ENCODE results near the gene MINPP1.

The MINPP1 gene

DNA sequence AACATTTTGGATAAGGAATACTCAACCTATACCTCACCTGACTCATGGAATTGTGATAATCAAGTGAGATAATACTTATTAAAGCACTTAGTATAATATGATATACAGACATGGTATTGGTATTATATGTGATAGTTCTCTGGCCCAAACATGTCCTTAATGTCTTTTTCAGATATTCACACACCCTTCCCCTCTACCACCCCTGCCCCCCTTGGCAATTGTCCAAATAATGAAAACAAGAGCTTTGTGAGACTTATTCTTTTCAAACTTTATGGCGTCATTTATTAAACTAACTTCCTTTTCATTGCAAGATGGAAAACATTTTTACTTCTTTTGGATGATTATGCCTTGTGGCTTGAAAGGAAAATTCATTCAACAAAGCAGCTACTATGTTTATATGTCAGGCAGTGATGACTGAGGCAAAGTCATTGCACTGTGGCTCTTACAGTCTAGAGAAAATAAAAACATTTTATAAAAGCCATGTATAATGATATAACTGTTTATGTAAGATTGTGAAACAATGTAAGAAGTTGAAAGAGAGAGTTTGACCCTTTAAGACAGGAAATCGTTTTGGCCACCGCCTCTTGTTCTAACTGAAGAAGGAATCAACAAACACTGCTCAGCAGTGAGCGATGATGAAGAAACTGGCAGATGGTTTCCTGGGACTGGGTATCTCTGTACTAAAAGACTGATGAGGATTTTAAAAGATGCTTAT lies 27.4 kb downstream of the MINPP1 start:
- in situ Hi-C loops (cut with MboI; ENCODE audit: low pct_unique_long_range_greater_than_20kb, low sequenced_read_pairs, unreplicated experiment) = loop anchor here (10.0 kb wide), 1 partner anchor 203 kb away; no protein-coding TSS in a partner anchor
- TF ChIP-seq, protein P1, sequence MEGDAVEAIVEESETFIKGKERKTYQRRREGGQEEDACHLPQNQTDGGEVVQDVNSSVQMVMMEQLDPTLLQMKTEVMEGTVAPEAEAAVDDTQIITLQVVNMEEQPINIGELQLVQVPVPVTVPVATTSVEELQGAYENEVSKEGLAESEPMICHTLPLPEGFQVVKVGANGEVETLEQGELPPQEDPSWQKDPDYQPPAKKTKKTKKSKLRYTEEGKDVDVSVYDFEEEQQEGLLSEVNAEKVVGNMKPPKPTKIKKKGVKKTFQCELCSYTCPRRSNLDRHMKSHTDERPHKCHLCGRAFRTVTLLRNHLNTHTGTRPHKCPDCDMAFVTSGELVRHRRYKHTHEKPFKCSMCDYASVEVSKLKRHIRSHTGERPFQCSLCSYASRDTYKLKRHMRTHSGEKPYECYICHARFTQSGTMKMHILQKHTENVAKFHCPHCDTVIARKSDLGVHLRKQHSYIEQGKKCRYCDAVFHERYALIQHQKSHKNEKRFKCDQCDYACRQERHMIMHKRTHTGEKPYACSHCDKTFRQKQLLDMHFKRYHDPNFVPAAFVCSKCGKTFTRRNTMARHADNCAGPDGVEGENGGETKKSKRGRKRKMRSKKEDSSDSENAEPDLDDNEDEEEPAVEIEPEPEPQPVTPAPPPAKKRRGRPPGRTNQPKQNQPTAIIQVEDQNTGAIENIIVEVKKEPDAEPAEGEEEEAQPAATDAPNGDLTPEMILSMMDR (IDR thresholded peaks at IDR 0.05; ENCODE audit: extremely low read depth, insufficient read depth, missing control alignments) = no peak
- no peak for DNase-seq (ENCODE audit: low spot score)

DNA sequence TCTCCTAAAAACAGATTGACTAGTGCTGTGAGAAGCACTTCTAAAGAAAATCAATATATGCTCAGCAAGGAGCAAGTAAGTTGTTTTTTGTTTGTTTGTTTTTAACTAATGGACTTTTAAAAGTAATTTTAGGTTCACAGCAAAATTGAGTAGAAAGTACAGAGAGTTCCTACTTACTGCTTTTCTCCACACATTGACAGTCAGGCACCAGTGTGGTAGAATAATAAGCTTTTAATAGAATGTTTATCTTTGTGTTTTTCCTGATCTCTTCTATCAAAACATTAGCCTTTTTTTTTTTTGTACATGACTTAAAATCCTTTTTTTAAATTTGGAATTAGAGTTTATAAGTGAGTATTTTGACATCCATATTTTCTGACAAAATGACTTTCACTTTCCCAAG lies 28.0 kb downstream of the MINPP1 start:
- no peak for DNase-seq (ENCODE audit: low spot score)
- in situ Hi-C loops (cut with MboI; ENCODE audit: low pct_unique_long_range_greater_than_20kb, low sequenced_read_pairs, unreplicated experiment) = loop anchor here (10.0 kb wide), 1 partner anchor 202 kb away; no protein-coding TSS in a partner anchor
- TF ChIP-seq, protein P1 (IDR thresholded peaks at IDR 0.05; ENCODE audit: extremely low read depth, insufficient read depth, missing control alignments) = no peak

DNA sequence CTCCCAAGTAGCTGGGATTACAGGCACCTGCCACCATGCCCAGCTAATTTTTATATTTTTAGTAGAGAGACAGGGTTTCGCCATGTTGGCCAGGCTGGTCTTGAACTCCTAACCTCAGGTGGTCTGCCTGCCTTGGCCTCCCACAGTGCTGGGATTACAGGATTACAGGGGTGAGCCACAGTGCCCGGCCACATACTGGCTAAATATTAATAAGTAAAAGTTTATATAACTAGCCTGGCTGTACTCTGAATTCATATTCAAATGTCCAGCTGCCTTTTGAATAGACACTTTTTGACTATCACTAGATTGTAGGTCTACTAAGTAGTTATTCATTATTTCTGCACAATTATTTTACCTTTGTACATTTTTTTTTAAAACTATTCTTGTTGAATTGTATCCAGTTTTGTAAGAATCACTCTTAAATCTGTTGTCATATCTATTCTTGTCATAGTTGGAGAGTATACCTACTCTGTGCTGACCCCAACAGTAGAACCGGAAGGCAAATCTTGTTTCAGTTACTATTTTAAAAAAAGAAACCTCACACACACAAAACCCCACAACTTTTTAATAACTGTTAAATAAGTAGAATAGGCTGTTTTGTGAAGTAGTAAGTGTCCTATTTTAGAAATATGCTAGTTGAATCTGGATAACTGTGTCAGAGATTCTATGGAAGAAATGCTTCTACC lies 29.6 kb downstream of the MINPP1 start:
- no peak for DNase-seq (ENCODE audit: low spot score)
- TF ChIP-seq, protein P1 (IDR thresholded peaks at IDR 0.05; ENCODE audit: extremely low read depth, insufficient read depth, missing control alignments) = no peak
- in situ Hi-C loops (cut with MboI; ENCODE audit: low pct_unique_long_range_greater_than_20kb, low sequenced_read_pairs, unreplicated experiment) = loop anchor here (10.0 kb wide), 1 partner anchor 200 kb away; no protein-coding TSS in a partner anchor

DNA sequence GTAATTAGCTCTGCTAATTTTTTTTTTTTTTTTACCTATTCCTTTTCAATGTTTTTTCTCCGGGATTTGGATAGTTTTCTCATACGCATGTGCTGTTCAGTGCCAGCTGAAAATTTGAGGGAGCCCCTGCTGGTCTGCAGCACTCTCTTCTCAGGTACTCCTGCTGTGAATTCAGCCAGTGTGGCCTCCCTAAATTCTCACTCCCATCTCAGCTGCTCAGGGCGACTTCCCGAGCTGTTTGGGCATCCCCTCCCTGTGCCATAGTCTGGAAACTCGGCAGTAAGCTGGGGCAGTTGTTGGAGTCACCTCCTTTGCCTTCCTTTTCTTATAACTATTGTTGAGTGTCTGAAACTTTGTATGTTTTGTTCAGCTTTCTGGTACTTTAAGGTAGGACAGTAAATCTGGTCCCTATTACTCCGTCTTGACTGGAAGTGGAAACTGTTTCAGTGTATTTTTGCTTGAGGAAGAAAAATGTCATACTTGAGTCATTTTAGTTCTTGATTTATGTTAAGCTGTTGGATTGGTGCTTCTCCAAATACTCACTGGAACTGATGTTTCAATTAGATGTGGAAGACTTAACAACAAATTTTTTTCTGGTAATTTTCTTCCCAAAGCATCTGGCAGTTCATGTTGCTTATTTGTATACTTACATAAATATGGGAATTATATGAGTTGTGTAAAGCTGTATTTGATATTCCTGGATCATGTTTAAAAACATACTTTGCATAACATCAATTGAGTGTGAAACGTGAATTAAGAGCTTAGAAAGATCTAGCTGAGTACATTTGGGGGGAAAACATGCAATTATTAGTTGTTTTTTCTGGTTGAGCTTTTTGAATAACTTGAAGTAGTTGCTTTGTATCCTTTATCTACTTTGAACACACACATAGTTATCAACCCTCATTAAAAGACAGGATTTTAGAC lies 33.7 kb downstream of the MINPP1 start:
- TF ChIP-seq, protein P1 (IDR thresholded peaks at IDR 0.05; ENCODE audit: extremely low read depth, insufficient read depth, missing control alignments) = no peak
- DNase-seq (ENCODE audit: low spot score) = no peak
- in situ Hi-C loops (cut with MboI; ENCODE audit: low pct_unique_long_range_greater_than_20kb, low sequenced_read_pairs, unreplicated experiment) = loop anchor here (10.0 kb wide), 1 partner anchor 196 kb away; no protein-coding TSS in a partner anchor

DNA sequence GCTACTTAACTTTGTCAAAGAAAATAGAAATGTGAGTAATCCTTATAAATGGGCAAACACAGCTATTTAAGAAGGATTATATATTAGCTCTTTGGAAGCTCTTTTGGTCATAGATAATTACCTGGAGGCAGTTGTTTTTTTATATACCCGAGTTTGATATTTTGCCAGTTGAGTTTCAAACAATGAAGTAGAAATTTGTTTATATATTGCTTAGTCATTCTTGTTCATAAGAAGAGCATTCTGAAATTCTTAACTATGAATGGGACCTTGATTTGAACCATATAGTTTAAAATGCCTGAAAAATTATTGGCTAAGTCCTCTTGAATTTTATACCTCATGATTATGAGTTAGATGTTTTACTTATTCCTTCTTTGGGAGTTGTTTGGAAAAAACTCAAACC lies 36.4 kb downstream of the MINPP1 start:
- in situ Hi-C loops (cut with MboI; ENCODE audit: low pct_unique_long_range_greater_than_20kb, low sequenced_read_pairs, unreplicated experiment) = no loop called here
- DNase-seq (ENCODE audit: low spot score) = no peak
- TF ChIP-seq, protein P1 (IDR thresholded peaks at IDR 0.05; ENCODE audit: extremely low read depth, insufficient read depth, missing control alignments) = no peak

DNA sequence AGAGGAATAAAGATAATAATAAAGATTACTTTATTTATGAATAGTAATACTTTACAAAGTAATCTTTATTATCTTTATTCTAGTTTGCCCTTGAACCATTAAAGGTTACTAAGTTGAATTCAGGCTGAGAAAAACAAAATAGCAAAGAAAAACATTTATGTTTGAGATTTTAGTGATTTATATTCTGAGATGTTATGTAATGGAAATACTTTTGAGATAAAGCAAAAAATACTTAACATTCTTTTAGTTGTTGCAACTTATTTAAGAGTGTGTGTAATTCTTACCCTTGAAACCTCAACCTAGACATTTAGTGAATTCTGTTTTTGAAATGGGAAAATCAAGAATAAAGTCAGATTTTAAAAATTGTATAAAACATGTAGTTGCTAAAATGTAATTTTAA lies 40.0 kb downstream of the MINPP1 start:
- TF ChIP-seq, protein P1 (IDR thresholded peaks at IDR 0.05; ENCODE audit: extremely low read depth, insufficient read depth, missing control alignments) = no peak
- in situ Hi-C loops (cut with MboI; ENCODE audit: low pct_unique_long_range_greater_than_20kb, low sequenced_read_pairs, unreplicated experiment) = no loop called here
- no peak for DNase-seq (ENCODE audit: low spot score)

Data from GM13977 (cell line).